NOMO-1 treated with dmso at 0.1 percent for 144 hours (cell line): ENCODE measurements around the gene DNAH17.

Experiments
- DNase-seq: peaks from one replicate; lab custom pipeline; 2025; ENCODE audit not compliant: unreplicated experiment; lab: John Stamatoyannopoulos, UW

The DNAH17 gene

GRCh38 chr17:78418326-78419026, 158.7 kb downstream of the DNAH17 start:
- DNase-seq: no peak

- DNase-seq: no peak
Observed at GRCh38 chr17:78417531-78417909, 159.7 kb downstream of the DNAH17 start.

- DNase-seq: no peak
Observed at GRCh38 chr17:78416791-78417530, 160.2 kb downstream of the DNAH17 start.

- no peak for DNase-seq
Observed at GRCh38 chr17:78415821-78416711, 161.1 kb downstream of the DNAH17 start.

- DNase-seq: no peak
Observed at GRCh38 chr17:78414178-78415162, 162.7 kb downstream of the DNAH17 start.

- DNase-seq: no peak
Observed at GRCh38 chr17:78412403-78412802, 164.8 kb downstream of the DNAH17 start.

- no peak for DNase-seq
Observed at GRCh38 chr17:78411241-78411857, 165.8 kb downstream of the DNAH17 start.

GRCh38 chr17:78409191-78409928, 167.8 kb downstream of the DNAH17 start:
- DNase-seq: no peak

- no peak for DNase-seq
Observed at GRCh38 chr17:78408476-78409050, 168.6 kb downstream of the DNAH17 start.

GRCh38 chr17:78407387-78408000, 169.7 kb downstream of the DNAH17 start:
- DNase-seq: no peak

GRCh38 chr17:78406920-78407319, 170.3 kb downstream of the DNAH17 start:
- no peak for DNase-seq

GRCh38 chr17:78406396-78406795, 170.8 kb downstream of the DNAH17 start:
- DNase-seq: no peak

GRCh38 chr17:78403822-78404221, 173.4 kb downstream of the DNAH17 start:
- DNase-seq: no peak

- DNase-seq: no peak
Observed at GRCh38 chr17:78401891-78402290, 175.3 kb downstream of the DNAH17 start.

- no peak for DNase-seq
Observed at GRCh38 chr17:78401246-78401645, 175.9 kb downstream of the DNAH17 start.

- no peak for DNase-seq
Observed at GRCh38 chr17:78400581-78401240, 176.5 kb downstream of the DNAH17 start.

- DNase-seq: no peak
Observed at GRCh38 chr17:78399693-78400144, 177.5 kb downstream of the DNAH17 start.
